ENCODE data around the gene CDH4.

- no peak for TF ChIP-seq CTCF (IDR thresholded peaks at IDR 0.05)
- TF ChIP-seq EP300 (IDR thresholded peaks at IDR 0.05): no peak
Observed at GRCh38 chr20:61587681-61588289, 335.7 kb downstream of the CDH4 start.

Data from ovary (tissue), 3 donors.